ENCODE measurements around the gene PPIL6.
"Not testable (repeated sequence)": the region's sequence is repeated elsewhere in the genome, so short reads cannot be mapped to it uniquely, and the experiment has no call there.

The PPIL6 gene

DNA sequence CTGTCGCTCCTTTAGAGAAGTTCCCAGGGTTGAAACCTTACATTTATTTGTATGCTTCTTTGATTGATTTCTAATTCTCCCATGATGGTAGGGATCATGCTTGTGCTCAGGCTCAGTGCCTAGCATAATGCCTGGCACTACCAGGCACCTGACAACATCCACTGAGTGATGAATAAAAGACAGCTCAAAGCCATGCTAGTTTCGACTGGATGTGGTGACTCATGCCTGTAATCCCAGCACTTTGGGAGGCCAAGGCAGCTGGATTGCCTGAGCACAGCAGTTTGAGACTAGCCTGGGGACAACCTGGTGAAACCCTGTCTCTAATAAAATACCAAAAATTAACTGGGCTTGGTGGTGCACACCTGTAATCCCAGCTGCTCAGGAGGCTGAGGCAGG, 46.5 kb downstream of the PPIL6 start:
- FAIRE-seq: no peak

DNA sequence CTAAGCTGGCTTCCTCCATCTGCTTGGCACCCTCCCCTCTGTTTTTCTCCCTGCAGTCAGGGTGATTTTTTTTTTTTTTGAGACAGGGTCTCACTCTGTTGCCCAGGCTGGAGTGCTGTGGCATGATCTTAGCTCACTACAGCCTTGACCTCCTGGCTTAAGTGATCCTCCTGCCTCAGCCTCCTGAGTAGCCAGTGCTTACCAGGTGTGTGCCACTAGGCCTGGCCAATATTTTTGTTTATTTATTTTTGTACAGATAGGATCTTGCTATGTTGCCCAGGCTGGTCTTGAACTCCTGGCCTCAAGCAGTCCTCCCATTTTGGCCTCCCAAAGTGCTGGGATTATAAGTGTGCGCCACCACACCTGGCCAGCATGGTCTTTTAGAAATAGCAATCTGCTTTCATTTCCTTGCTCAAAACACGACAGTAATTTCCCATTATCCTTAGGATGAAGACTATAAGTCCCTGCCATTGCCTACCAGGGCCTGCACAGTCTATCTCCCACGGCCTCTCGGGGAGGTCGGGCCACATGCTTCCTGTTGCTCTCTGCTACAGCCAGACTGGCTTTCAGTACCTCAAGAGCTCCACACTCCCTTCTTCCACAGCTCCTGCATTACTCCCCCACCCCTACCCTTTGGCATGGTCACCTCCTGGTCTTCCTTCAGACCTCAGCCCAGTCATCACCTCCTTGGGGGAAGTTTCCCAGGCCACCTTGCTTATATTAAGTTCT, 47.1 kb downstream of the PPIL6 start:
- no peak for FAIRE-seq

DNA sequence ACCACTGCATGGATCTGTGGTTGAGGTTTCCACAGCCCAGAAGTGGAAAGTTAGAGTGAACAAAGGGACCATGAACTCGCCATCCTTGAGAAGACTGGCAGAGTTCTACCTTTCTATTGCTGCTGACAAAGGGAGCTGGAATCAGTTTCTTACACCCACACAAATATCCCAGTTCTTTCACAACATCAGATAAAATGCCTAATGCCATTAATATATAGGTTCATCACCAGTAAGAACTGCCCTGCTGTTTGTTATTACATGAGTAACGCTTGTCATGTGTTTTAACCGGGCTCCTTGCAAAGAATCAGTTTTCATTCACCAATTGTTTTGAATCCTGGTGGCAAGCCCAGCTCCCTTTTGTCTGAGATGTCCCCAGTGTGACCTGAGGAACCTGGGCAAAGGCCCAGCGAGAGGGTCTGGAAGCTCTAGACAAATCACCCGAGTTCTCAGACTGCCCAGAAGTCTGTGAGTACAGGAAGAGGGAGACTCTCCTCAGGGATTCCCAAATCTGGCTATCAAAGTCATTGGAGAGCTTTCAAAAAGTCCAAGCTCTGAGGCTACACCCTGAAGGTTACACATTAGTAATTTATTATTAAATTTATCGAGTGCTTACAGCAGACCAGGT, 50.7 kb downstream of the PPIL6 start:
- no peak for FAIRE-seq

DNA sequence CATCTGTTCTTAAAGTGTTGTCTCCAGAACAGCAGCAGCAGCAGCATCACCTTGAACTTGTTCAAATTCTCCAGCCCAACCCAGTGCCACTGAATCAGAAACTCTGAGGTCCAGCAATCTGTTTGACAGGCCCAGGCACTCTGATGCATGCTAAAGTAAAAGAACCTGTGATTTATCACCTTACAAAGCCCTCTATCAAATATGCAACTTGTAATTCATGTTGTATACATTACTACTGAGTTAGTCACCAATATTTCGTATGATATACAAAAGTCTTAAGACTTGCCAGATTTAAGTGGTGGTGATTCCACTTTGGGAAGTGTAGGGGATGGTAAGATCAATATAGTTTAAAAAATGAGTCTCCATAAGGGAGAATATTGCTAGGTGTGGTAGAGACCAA, 52.2 kb downstream of the PPIL6 start:
- no peak for FAIRE-seq

DNA sequence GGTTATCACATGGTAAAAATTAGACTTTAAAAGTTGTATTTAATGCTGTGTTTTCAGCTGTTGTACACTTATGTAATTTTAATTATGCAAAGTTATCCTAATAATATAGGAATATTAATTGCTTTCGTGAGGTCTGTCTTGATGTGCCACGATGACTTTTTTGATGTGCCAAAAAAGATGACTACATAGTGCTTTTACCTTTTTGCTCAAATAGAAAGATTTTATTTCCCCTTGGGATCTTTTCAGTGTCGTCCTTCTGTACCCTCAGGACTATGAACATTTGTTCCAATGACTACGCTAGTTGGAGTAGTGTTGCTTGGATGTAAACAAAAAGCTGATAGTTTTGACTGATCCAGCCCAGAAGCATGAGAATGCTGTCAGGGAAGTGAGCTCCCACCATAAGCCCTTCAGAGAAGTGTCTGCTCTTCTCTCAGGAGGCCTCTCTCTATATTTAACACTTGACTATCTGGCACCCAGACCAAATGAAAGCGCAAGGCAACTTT, 56.9 kb downstream of the PPIL6 start:
- FAIRE-seq: no peak

DNA sequence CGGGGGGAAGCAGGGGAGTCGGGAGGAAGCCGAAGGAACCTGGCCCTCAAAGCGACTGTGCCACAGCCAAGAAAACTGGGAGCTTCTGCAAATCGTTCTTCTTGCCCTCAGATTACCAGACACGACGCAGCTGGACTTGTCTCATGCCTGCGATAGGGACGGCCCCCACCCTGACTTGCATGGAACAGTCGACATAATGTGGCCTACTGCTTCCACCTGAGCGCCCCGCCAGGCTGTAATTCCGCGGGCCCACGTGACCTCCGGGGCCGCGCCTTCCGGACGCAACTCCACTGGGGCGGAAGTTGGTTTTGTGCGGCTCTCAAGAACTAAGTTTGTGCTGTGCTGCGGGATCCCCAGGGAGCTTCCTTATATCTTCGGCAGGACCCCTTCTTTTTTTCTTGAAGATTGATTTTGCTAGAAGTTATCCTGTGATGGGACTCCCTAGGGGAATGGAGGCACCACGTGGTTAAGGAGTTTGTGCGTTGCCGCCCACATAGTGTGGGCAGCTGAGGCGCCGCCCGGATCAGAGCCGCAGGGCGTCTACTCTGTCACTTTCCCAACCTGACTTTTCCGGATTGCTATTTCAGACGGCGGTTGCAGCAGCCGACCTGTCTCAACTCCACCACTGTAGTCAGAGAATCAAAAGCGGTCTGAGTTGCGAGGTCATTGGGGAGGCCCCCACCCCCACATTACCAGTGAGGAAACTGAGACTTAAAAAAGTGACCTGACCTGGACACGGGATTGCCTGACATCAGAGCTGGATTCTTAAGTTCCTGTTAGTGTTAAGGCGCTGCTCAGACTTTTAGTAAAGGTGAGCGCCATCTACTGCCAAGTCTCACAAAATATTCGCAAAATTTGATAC, 57.6 kb downstream of the PPIL6 start:
- FAIRE-seq: no peak

DNA sequence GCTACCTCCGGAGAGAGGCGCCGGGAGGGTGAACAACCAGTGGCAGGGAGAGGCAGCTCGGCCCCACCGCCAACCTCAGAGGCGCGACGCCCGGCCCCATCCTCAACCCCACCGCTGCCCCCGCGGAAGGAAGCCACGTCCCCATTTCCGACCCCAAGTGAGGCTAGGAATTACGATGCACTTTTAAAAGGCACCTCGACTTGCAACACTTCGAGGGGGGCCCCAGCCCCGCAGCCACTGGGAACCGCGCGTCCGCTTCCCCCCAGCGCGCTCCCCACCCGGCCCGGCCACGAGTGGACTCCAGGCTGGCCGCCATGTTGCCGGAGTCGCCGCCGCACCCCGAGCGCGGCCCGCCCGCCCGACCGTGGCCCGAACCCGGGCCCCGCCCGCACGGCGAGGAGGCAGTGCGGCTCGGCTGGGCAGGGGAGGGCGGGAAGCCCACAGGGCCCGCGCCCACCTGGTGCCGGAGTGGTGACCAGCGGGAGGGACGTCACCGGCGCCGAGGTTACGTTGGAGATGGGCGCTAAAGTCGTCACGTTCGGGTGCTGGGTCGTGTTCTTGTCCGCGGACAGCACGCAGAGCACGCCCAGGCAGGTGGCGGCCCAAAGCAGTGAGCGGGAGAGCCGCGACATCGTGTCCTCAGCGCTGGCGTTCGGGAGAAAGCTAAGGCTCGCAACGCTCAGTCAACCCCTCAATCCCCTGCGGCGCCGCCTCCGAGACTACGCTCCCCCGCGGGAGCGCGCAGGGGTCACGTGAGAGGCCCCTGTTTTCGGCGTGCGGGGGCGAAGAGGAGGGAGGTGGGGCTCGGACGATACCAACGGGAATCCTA, 58.5 kb downstream of the PPIL6 start, which contains the start of gene CD164:
TSS of gene CD164 (minus strand) at position 721 of the 829 bp plus-strand sequence. CDS start at position 632, 89 bp downstream.
- FAIRE-seq: no peak

DNA sequence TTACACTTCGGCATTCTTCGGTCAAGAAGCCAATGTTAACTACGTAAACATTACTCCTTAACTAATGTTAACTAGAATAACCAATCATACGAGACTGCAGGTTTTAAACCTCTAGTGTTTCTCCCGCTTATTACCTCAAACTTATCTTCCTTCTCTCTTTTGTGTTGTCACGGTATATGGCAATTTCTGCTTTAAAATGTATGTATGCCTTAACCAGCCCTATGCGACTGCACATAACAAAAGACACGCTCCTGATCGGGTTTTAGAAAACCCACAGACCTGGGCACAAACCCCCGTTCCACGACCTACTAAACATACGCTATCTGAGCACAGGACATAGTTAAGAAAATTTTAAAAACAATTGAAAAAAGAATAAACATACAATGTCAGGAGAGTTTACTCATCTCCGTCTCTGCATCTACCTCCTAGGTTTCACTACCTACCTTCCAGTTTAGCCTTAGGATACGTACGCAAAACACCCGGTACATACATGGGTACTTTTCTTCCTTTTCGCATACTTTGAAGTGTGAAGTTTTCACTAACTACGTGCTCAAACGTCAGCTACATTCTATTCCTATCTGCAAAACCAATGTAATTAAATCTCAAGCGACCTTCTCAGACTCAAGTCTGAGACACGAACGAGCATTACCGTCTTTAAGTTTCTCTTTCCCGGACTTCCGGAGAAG, 59.2 kb downstream of the PPIL6 start:
- FAIRE-seq: no peak

DNA sequence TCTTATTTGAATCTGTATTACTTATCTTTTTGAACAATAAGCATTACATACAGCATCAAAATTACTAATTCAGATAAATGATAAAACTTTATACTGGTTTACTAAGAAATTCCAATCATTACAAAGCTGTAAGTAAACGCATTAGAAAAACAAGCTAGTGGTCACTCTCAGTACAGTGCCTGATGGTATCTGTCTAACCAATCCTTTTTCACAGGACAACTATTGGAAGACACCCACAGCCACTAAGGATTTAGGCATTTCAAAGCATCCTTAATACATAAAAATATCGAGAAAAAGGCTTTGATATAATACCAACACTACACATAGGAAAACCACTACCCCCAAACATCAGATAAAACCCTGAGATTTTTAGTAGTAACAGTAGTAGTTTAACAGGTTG, 60.7 kb downstream of the PPIL6 start:
- no peak for FAIRE-seq

DNA sequence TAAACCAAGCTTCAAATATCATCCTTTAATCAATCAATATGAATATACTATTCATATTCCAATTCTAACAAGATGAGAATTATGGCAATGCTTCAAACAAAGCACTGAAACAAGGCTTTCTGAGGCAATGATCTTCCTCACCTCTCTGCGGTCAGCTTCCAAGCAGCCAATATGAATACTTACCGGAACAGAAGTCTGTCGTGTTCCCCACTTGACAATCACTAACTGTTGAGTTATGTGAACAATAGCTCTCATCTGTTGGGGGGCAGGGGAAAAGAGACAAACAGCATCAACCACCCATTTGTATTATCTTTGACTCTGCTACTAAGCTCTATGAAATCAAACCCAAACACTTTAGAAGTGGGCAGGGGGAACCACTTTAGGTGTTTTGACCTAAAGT, 62.7 kb downstream of the PPIL6 start:
- no peak for FAIRE-seq

DNA sequence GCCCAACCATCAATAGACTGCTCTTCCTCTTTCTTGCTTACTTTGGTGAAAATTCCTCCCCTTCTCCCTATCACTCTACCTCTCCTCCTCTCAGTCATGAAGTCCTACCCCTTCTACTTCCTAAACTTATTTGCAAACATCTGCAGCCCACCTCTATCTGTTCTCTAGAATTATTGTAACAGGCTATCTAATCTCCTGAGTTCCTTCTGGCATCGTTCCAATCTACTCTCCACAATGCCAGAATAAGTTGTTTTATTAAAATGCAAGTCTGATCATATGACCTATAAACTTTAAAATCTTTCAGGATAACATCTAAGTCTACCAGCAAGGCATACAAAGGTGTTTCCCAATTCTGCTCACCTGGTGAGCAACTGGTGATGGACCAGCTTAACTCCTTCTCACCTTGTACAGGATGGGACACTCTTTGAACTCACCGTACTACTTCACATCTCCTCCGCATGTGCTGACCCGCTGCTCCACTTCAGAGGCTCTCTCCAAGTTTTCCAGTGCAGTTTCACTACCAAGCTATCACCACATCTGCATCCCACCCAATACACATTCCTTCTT, 66.0 kb downstream of the PPIL6 start:
- FAIRE-seq: no peak

DNA sequence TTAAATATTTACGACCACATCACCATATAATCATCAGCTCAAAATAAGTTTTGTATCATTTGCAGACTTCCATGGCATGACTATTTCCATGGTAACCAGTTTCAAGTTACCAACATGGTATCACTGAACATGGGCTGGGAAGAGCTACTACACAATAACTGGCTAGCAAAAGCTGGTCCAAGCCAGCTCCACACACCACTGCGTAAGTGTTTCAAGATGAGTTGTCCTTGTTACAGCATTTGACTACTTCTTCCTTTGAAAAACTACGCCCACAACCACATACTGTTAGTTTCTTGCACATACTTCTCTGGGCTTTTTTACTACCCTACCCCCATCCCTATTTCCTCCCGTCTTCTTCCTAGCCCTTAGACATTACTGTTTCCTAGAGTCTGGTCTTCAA, 66.7 kb downstream of the PPIL6 start:
- FAIRE-seq: no peak

DNA sequence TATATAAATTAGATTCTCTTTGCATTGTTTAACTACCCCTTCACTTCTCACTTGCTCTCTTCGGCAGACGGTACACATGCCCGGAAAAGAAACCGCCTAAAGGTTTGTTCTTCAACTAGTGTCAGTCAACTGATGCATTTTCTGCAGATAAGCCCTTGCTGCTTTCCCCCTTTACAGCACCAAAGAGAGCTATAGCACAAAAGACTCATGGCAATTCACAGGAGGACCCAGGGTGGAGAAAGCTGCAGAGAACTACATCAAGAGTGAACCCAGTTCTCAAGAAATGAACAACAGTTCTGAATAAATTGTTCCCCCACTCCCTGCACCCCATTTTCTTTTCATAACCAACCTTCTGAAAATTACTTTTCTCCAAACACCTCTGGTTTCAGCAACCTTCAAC, 67.1 kb downstream of the PPIL6 start:
- FAIRE-seq: no peak

DNA sequence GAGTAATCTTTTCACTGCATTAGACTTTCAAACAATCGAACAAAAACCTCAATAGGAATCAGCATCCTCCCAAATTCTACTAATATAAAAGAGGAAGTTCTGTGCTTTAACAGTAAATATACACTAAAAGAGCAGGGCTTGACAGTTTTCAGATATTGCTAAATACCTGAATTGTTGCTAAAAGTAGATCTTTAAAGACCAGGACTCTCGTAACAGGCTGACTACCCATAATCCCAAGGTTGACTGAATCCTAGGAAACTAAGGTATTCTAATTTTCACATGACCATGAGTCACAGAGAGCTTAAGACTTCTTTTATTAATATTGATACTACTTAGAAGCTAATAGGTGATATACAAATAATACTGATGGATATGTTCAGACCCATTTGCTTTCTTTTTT, 68.3 kb downstream of the PPIL6 start:
- FAIRE-seq: no peak

DNA sequence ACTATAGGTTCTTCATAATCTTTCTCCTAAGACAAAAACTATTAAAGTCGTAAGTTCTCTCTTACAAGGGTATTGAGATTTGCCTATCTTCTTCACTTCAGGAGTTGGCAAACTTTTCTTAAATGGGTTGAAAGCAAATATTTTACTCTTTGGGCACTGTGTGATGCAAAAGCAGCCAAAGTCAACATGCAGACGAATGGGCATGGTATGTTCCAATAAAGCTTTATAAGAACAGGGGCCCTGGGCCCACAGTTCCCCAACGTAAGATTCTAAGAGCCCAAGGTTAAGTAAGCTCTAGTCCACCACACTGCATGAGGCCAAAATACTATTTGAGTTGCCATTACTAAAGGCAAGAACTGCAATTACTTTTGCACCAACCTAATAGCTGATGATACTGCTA, 69.6 kb downstream of the PPIL6 start:
- FAIRE-seq: no peak

DNA sequence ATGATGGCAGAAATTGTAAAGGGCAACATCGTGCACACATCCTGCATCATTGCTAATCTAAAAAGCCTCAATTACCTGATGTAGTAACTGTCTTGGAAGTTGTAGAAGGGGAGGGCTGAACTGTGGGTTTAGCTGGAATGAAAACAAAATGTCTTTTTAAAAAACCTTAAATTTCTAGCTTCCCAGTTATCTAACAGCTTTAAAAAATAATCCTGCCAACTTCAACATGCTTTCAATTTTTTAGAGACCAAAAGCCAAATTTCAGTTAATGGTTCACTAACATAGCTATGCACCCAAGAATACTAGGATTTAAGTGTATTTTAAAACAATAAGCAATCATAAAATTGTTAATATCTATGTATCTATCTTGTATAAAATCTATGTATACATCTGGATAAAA, 70.1 kb downstream of the PPIL6 start:
- FAIRE-seq: no peak

DNA sequence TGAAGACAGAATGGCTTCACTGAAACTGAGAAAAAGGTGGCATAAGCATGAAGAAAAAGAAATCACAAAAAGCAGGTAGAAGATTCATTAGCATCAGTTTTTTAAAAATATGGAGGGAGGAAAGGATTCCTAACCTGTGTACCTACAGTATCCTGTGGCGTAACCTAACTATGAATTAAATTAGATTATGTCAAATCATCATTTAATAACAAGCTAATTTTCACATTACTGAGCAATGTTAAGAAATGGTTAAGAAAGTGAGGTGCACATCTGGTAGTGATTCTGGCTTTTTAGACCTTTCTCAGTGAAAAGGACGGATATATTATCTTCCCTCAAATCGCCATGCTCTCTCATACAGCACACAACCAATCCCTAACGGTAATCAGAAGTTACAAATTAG, 70.7 kb downstream of the PPIL6 start:
- FAIRE-seq: no peak

DNA sequence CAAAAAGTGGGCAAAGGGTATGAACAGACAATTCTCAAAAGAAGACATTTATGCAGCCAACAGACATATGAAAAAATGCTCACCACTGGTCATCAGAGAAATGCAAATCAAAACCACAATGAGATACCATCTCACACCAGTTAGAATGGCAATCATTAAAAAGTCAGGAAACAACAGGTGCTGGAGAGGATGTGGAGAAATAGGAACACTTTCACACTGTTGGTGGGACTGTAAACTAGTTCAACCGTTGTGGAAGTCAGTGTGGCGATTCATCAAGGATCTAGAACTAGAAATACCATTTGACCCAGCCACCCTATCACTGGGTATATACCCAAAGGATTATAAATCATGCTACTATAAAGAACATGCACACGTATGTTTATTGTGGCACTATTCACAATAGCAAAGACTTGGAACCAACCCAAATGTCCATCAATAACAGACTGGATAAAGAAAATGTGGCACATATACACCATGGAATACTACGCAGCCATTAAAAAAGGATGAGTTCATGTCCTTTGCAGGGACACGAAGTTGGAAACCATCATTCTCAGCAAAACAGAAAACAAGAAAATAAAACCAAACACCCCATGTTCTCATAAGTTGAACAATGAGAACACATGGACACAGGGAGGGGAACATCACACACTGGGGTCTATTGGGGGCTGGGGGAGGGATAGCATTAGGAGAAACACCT, 75.9 kb downstream of the PPIL6 start:
- not testable (repeated sequence) for FAIRE-seq

DNA sequence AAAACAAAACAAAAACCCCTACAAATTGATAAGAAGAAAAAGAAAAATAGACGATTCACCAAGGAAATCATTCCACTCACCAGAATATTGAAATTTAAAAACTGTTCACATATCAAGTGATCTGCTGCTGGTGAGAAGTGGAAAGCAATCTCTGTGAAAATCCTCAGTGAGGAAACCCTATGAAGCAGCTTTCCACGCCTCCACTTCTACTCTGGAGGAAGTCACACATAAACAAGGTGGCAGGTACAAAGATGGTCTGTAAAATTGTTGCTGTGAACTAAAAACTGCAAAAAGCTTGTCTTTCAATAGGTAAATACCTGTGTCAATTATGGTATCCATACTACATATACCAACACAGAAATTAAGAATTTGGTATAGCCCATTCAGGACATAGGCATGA, 76.7 kb downstream of the PPIL6 start:
- FAIRE-seq: no peak

DNA sequence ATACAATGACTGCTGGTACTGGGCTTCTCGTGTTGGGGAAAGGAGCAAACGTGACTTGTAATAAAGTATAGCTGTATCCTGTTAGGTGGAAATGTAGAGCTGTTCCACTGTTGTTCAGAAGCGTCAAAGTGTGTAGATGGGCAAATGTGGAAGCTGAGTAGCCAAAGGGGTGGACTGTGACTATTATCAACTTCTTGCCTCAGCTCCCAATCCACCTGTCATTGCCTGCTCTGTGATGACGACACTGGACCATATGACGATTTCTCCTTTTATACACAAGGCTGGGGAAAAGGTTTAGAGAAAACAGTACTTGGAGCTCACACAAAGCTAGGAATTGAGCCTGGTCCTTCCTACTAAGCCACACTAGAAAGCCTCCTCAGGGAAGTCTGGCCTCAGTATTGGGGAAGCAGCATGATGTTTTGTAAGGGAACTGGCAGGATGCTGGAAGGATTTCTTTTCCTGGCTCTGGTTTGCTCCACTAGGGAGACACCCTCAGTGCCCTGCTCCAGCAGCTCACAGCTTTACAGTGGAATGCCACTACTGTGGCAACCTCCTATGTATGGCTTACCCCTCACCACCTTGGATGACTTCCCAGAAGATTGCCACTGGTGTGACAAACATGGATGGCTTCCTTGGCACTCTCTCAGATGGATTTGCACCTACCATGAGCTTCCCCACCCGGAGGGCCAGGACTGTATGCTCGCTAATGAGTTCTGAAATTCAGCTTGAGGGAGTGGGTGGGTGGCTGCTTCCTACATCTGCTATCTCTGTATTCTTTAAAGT, 78.1 kb downstream of the PPIL6 start:
- no peak for FAIRE-seq

All from colon (tissue), 2 donors.